Breast epithelium (tissue), 3 donors: ENCODE results near the gene SOD2.

ENCODE experiments used
- POLR2A ChIP-seq: fragments of 450-650 bp; IDR thresholded peaks from one replicate; pipeline ENCODE4 v1.6.1; 2016; ENCODE audit warnings: antibody characterized with exemption, mild to moderate bottlenecking, moderate library complexity
- POLR2AphosphoS5 ChIP-seq, 3 donors: sonication (generic); formaldehyde crosslinking; IDR thresholded peaks; one replicate each; pipeline ENCODE4 v1.6.1; 2017; ENCODE audit warnings: antibody characterized with exemption in 3 of 3
- TF ChIP-seq, protein P1 (sequence below), 3 donors: fragments of 450-650 bp; IDR thresholded peaks; one replicate each; pipeline ENCODE4 v1.5.1; 2016 to 2017; ENCODE audit warnings: antibody characterized with exemption in 3 of 3, mild to moderate bottlenecking in 3 of 3, moderate library complexity in 3 of 3

DNA sequence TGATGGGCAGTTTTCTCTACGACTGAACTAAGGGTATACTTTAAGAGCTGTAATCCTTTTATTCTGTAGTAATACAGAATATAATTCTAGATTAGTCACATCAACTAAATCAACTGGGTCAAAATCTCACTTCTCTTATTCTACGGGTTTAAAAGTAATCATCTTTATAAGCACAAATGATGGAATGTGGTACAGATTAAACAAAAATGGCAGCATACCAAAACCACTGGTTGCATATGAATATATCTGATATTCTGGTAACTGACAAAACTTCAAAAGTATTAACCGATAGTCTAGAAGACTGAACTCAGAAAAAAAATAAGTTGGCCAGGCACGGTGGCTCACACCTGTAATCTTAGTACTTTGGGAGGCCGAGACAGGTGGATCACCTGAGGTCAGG is 7.0 kb downstream of the SOD2 start:
- TF ChIP-seq, protein P1, sequence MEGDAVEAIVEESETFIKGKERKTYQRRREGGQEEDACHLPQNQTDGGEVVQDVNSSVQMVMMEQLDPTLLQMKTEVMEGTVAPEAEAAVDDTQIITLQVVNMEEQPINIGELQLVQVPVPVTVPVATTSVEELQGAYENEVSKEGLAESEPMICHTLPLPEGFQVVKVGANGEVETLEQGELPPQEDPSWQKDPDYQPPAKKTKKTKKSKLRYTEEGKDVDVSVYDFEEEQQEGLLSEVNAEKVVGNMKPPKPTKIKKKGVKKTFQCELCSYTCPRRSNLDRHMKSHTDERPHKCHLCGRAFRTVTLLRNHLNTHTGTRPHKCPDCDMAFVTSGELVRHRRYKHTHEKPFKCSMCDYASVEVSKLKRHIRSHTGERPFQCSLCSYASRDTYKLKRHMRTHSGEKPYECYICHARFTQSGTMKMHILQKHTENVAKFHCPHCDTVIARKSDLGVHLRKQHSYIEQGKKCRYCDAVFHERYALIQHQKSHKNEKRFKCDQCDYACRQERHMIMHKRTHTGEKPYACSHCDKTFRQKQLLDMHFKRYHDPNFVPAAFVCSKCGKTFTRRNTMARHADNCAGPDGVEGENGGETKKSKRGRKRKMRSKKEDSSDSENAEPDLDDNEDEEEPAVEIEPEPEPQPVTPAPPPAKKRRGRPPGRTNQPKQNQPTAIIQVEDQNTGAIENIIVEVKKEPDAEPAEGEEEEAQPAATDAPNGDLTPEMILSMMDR (IDR thresholded peaks at IDR 0.05), result no peak
- TF ChIP-seq POLR2A, result no peak
- TF ChIP-seq POLR2AphosphoS5 (IDR thresholded peaks at IDR 0.05), result no peak
